HG03095 (cell line): ENCODE measurements around the gene KHDC3L.

Source experiments
- ATAC-seq: cut with Tn5 transposase; IDR thresholded peaks from one replicate; pipeline ENCODE4 v1.9.1; 2021; ENCODE audit warnings: moderate library complexity; ENCODE audit not compliant: unreplicated experiment

The KHDC3L gene

DNA sequence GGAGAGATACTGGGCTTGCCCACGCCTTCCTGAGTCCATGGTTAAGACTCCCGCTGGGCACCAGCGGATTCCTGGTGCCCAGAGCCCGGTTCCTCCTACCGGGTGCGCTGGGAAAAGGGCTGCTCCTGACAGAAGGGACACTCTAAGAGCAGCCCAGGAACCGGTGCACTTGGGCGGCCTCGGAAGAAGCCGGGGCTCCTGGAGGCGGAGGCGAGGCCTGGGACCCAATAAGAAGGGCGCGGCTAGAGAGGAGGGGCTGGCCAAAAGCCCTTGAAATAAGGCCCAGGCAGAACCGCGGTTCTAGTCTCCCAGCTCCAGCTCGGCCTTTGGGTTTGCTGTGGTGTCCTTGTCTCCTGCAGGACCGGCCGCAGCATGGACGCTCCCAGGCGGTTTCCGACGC is at the start of gene KHDC3L:
Gene KHDC3L (plus strand): TSS at position 301 of the 400 bp plus-strand sequence. CDS start 72 bp downstream, at position 373.
- no peak for ATAC-seq

DNA sequence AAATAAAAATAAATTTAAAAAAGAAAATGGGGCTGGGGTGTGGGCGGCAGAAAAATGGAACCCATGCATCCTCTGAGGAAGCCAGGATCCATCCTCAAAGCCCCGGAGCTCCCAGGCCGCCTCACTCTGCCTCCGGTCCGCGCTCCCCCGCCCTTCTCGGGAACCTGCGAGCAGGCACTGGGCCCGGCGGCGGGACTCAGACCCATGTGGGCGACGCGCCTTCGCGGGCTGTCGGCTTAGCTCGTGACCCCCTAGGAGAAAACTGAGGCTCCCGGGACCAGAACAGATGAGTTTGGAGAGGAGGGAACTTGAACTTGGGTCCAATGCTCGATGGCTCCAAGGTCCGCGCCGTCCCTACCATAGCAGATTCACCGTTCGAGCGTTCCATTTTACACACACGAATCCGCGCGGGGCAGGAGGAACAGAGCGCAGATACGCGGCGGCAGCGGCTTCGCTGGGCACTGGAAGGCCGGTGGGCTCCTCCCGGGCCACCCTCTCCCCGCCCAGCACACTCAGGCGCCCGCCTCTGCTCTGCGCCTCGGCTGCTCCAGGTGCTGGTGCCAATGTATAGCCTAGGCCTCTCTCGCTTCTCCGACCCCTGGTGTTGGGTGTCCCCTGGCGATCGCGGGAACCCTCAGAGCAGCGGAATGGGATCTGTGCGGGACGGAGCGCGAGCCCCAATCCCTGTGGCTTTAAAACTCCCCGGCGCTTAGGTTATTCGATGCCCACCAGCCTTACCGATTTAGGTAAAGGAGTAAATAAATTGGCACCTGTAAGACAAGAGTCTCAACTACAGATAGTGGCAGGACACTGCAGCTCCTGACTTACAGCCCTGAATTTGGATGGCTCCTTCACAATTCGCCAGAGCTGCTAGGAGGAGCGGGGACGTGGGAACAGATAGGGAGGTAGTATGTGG is 47.6 kb upstream of the KHDC3L start:
- no peak for ATAC-seq

GRCh38 chr6:73323323-73323722 is 39.1 kb upstream of the KHDC3L start:
- no peak for ATAC-seq

GRCh38 chr6:73325656-73326055 is 36.8 kb upstream of the KHDC3L start:
- no peak for ATAC-seq

DNA sequence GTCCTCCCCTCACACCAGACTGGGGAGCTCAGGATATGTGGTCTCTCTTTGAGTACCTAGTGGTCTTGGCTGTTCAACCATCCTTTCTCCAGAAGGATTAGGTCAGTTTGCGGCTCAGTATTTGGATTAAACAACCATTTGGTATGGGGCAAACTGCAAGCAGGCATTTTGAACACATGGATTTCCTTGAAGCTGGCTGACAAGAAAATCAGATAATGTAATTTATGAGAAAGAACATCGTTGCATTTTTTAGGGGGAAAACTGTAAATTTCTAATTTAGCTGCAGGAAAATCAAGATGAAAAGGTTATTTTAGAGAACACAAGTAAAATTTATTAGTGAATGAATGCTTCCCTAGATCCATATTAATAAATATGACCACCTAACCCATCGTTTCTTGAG is 33.7 kb upstream of the KHDC3L start:
- no peak for ATAC-seq

DNA sequence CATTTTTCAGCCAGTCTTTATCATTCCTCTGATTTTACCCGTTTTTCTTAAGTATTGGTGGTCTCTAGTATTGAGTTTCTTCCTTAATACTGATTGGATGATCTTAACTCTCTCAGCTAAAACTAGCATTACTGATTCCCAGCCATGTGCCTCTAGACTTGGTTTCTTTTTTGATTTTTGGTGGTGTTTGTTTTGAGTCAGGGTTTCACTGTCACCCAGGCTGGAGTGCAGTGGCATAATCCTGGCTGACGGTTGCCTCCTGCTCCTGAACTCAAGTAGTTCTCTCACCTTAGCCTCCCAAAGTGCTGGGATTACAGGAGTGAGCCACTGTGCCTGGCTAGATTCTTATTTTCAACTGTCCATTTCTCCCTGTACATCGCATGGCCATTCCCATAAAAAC is 33.3 kb upstream of the KHDC3L start:
- no peak for ATAC-seq

- ATAC-seq, result no peak
These were observed 23.1 kb upstream of the KHDC3L start for GRCh38 chr6:73339340-73339739.

DNA sequence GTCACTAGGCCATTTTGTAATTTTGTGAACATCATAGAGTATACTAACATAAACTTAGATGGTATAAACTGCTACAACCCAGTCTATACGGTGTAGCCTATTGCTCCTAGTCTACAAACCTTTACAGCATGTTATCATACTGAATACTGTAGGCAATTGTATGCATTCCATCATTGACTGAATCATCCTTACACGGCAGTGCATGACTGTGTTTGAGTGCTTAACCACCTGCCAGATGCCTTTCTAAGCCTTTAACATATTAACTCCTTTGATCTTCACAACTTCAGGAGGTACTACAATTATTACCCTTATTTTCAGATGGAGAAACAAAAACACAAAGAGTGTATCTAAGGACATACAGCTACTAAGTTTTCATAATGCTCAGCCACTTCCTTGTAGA is 22.4 kb upstream of the KHDC3L start:
- no peak for ATAC-seq

GRCh38 chr6:73341335-73341734 is 21.1 kb upstream of the KHDC3L start:
- ATAC-seq, result no peak

GRCh38 chr6:73342174-73342573 is 20.3 kb upstream of the KHDC3L start:
- ATAC-seq, result no peak

DNA sequence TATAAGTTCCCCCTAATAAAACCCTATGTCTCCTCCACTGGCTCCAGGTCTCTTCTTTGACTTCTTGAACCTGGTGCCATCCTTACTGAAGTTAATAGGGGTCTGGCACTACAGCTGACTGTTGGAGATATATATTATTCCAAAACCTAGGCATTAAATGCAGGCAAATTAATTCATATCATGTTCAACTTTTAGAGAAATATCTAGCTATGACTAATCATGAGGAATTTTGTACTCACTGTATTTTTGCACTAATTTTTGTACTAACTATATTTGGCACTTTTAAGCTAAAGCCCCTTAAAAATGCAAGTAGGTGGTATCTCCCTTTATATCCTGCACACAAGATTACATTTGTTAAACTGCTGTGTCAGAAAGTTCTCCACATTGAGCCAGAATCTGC is 19.3 kb upstream of the KHDC3L start:
- ATAC-seq, result no peak

GRCh38 chr6:73348550-73349204 is 13.8 kb upstream of the KHDC3L start:
- no peak for ATAC-seq

DNA sequence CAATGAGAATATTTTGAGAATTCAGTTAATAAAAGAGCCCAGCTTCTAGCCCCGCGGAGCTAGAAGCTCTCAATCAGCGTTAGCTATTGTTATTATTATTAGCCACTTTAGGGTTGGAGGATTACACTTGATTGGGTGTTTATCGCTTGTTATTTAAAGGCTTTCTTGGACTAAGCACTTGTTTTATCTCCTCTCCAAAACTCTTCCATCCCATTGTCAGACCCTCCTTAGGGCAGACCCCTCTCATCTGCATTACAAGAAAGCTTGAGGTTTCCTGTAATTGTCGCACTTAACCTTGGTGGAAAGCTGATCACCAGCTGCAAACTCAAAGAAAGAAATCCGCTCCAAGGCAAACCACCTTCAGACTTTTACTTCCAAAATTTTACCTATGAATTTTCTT is 13.1 kb upstream of the KHDC3L start:
- ATAC-seq, result no peak

DNA sequence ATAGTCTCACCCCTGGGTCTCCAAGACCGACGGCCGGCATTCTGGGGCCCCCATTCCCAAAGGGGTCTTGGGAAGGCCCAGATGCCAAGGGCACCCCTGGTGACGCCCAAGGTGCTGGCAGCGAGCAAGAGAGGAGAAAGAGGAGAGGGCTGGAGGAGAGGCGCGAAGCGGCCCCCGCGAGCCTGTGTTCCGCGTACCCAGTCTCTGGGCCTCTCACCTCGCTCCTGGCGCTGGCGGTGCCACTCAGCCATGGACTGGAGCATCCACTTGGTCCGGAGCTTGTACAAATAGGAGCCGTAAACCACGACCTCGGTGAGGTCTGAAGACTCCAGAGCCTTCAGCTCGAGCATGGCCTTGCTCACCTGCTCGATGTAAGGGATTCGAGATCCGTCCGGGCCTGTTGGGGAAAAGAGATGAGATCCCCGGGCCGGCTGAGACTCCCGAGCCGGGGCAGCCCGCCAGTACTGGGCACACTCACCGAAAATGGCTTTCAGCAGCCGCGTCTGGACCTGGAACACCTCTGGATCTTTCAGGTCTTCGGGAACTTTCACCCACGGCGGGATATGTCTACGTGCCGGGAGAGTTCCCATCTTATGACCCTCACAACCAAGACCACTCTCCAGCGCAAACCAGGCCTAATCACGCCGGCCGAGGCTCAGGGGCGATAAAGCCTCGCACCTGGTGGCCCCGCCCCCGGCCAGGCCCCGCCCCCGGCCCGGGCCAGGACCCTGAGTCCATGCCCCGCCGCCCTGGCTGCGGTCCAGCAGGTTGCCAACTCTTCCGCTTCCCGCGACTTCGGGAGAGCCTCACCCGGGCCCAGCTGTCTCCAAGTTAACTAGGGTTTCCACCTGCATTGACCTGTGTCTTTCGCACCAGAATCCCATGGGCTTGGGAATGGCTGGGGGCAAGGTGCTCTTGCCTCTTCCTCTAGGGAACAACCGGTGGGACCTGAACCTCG is 8.5 kb upstream of the KHDC3L start, which contains the start of gene DPPA5:
Gene DPPA5 (minus strand): TSS at position 641 of the 958 bp plus-strand sequence. CDS start 51 bp downstream, at position 590.
- no peak for ATAC-seq

DNA sequence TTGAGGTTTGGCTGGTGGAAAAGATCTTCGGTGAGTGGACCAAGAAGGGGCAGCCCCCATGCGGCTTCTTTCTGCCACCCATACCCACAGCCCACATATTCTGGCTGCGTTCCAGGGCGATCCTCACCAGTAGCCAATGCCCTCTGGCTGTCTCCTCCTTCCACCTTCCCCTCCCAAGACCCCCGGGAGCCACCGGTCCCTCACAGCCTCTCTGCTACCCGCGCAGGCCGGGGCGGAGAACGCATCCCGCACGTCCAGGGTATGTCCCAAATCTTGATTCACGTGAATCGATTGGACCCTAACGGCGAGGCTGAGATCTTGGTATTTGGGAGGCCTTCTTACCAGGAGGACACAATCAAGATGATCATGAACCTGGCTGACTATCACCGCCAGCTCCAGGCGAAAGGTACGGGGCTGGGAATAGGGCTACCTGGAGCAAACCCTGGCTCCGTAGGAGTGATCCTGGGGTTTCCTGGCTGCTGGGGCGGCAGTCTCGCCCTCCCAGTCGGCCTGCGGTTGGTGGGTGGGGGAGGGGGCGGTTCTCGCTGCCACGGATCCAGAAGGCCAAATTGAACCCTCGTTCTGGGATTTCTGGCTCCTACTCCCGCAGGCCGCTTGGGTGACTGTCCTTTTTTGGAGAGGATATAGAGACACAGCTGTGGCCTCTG is 545 bp downstream of the KHDC3L start:
- no peak for ATAC-seq

DNA sequence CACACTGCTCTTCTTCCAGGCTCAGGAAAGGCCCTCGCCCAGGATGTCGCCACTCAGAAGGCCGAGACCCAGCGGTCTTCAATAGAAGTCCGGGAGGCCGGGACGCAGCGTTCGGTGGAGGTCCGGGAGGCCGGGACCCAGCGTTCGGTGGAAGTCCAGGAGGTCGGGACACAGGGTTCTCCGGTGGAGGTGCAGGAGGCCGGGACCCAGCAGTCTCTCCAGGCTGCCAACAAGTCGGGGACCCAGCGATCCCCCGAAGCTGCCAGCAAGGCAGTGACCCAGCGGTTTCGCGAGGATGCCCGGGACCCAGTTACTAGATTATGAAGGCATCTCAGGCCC is 1.0 kb downstream of the KHDC3L start:
- no peak for ATAC-seq

DNA sequence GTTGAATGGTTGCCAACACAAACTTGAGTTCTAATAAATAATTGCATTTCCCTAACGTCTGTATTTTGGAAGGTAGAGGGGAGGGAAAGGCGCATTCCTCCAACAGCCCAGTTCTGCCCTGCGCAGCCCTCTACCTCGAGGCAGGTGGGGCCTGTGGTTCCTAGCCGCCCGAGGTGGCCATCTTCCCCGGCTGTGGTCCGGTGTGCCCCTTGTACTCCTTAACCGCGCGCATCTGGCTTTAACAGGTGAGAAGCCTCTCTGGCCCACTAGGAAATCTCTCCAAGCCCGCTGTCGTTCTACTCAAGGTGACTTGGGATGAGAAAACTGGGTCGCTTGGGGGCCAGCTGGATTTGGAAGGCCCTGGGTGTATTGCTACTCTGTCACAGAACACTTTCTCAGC is 1.7 kb downstream of the KHDC3L start:
- no peak for ATAC-seq

- no peak for ATAC-seq
These were observed 2.1 kb downstream of the KHDC3L start for GRCh38 chr6:73364549-73364948.

- ATAC-seq, result no peak
These were observed 5.4 kb downstream of the KHDC3L start for GRCh38 chr6:73367761-73368355.

- ATAC-seq, result no peak
These were observed 6.2 kb downstream of the KHDC3L start for GRCh38 chr6:73368675-73369074.
